Mesendoderm (in vitro differentiated cells): Measurements from ENCODE around the gene INTS15.

Source experiments
- DNase-seq: peaks from one replicate; pipeline ENCODE4 v3.0.0; 2013
- H2AK5ac ChIP-seq: 2 replicates; pipeline ENCODE4 v1.6.1; 2013; ENCODE audit warnings: low read length, inconsistent platforms
- H2BK120ac ChIP-seq: 2 replicates; pipeline ENCODE4 v1.6.1; 2013; ENCODE audit warnings: low read depth, mild to moderate bottlenecking, low read length, moderate library complexity, mixed read lengths
- H2BK15ac ChIP-seq: replicated peaks from 2 replicates; pipeline ENCODE4 v1.6.1; 2013; ENCODE audit warnings: low read depth, mild to moderate bottlenecking, moderate library complexity
- H2BK5ac ChIP-seq: 2 replicates; pipeline ENCODE4 v1.6.1; 2013; ENCODE audit warnings: low read length, inconsistent platforms
- H3K18ac ChIP-seq: 2 replicates; pipeline ENCODE4 v1.6.1; 2013; ENCODE audit warnings: mild to moderate bottlenecking, low read length, mixed read lengths
- H3K23ac ChIP-seq: one replicate; pipeline ENCODE4 v1.6.1; 2013; ENCODE audit warnings: low read length
- H3K27ac ChIP-seq: 2 replicates; pipeline ENCODE4 v1.5.1; 2013; ENCODE audit warnings: low read depth, mild to moderate bottlenecking, inconsistent platforms, low read length, moderate library complexity
- H3K27me3 ChIP-seq: 2 replicates; pipeline ENCODE4 v1.6.1; 2013; ENCODE audit warnings: low read length, control low read depth, mild to moderate bottlenecking, inconsistent platforms; ENCODE audit not compliant: insufficient read depth, poor library complexity
- H3K36me3 ChIP-seq: 2 replicates; pipeline ENCODE4 v1.6.1; 2013; ENCODE audit warnings: low read length, inconsistent platforms; ENCODE audit not compliant: control insufficient read depth, insufficient read depth
- H3K4ac ChIP-seq: one replicate; pipeline ENCODE4 v1.6.1; 2013; ENCODE audit warnings: low read depth, mild to moderate bottlenecking, low read length, moderate library complexity
- H3K4me1 ChIP-seq: 2 replicates; pipeline ENCODE4 v1.6.1; 2013; ENCODE audit warnings: low read depth, low read length, inconsistent platforms; ENCODE audit not compliant: control insufficient read depth
- H3K4me2 ChIP-seq: 2 replicates; pipeline ENCODE4 v1.6.1; 2013; ENCODE audit warnings: low read length
- H3K4me3 ChIP-seq: 2 replicates; pipeline ENCODE4 v1.5.1; 2013; ENCODE audit warnings: mild to moderate bottlenecking, low read length
- H3K56ac ChIP-seq: one replicate; pipeline ENCODE4 v1.6.1; 2013; ENCODE audit warnings: low read length
- H3K79me1 ChIP-seq: 2 replicates; pipeline ENCODE4 v1.6.1; 2013; ENCODE audit warnings: low read length, inconsistent platforms
- H3K79me2 ChIP-seq: 2 replicates; pipeline ENCODE4 v1.6.1; 2013; ENCODE audit warnings: mild to moderate bottlenecking, low read length; ENCODE audit not compliant: control insufficient read depth, insufficient read depth
- H3K9ac ChIP-seq: 2 replicates; pipeline ENCODE4 v1.6.1; 2013; ENCODE audit warnings: low read length, inconsistent platforms
- H4K5ac ChIP-seq: one replicate; pipeline ENCODE4 v1.6.1; 2013; ENCODE audit warnings: low read length
- H4K8ac ChIP-seq: one replicate; pipeline ENCODE4 v1.6.1; 2013; ENCODE audit warnings: low read depth, mild to moderate bottlenecking, control low read depth, low read length, moderate library complexity
- WGBS: extraction: QIAGEN DNeasy Blood & Tissue Kit; methylation state at CpG from one replicate; pipeline ENCODE4 v1.1.7; 2013; ENCODE audit warnings: low lambda C conversion rate, missing lambda C conversion rate; ENCODE audit not compliant: insufficient coverage; ENCODE audit errors: extremely low coverage; 5-methylcytosine and 5-hydroxymethylcytosine counted together

The INTS15 gene

DNA sequence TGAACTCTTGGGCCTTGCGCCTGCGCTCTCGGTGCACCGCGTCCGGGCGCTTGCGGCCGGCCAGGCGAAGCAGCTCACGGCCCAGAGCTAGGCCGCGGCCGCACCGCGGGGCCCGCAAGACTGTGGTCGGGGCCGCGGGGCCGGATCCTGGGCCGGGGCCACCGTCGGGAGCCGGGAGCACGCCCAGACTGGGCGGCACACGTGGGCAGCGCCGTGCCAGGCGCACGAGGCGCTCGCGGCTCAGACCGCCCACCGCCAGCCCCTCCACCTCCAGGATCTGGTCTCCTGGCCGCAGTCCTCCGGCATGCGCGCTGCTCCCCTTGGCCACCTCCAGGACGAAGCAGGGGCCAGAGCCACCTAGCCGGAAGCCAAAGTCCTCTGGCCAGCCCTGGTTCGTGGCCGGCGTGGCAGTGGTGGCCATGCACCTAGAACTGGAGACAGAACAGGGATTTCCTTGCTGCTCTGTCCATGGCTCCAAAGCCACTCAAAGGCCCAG is 38.8 kb upstream of the INTS15 start, which contains the start of gene GRID2IP:
GRID2IP (minus strand) TSS at position 446 of the 496 bp plus-strand sequence; CDS start at position 421, 25 bp downstream.
- no peak within 1 kb of the TSS for H2BK15ac ChIP-seq
- H3K4me1 ChIP-seq, result no peaks in the 10 kb centered on the region
- H3K4ac ChIP-seq, result no peak within 1 kb of the TSS
- H3K4me3 ChIP-seq, result no peak within 1 kb of the TSS
- H3K56ac ChIP-seq, result no peak within 1 kb of the TSS
- H4K8ac ChIP-seq, result no peak within 1 kb of the TSS
- no peak within 1 kb of the TSS for H3K23ac ChIP-seq
- H2BK5ac ChIP-seq, result no peak within 1 kb of the TSS
- no peak within 1 kb of the TSS for H3K9ac ChIP-seq
- no peak within 1 kb of the TSS for H4K5ac ChIP-seq
- DNase-seq, result no peak
- no CpG with 5 or more reads among the region's 46 CpGs for WGBS
- H3K27ac ChIP-seq, result no peak within 1 kb of the TSS
- no peaks in the 10 kb centered on the region for H3K27me3 ChIP-seq
- H3K79me2 ChIP-seq, result no peaks in the 10 kb centered on the region
- H3K36me3 ChIP-seq, result no peaks in the 10 kb centered on the region
- H3K18ac ChIP-seq, result no peak within 1 kb of the TSS
- no peak within 1 kb of the TSS for H2BK120ac ChIP-seq
- no peak within 1 kb of the TSS for H2AK5ac ChIP-seq
- H3K4me2 ChIP-seq, result no peak within 1 kb of the TSS
- no peaks in the 10 kb centered on the region for H3K79me1 ChIP-seq

- H3K4me1 ChIP-seq, result no peaks in the 10 kb centered on the region
- H3K79me2 ChIP-seq, result no peaks in the 10 kb centered on the region
- no peak overlapping the region for H2BK120ac ChIP-seq
Measured at GRCh38 chr7:6553448-6554044, 36.3 kb upstream of the INTS15 start.

DNA sequence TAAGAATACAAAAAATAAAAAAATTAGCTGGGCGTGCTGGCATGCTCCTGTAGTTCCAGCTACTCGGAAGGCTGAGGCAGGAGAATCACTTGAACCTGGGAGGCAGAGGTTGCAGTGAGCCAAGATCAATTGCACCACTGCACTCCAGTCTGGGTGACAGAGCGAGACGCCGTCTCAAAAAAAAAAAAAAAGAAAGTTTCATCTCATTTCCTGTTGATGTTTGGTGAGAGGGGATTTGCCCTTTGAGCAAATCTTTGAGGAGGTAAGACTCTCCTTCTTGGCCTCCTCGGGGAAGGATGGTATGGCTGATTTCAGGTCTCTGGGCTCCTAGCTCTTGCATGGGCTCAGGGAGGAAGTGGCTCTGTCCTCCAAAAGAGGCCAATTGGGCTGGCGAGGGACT is 35.0 kb upstream of the INTS15 start:
- no peak overlapping the region for H2AK5ac ChIP-seq
- no CpG with 5 or more reads among the region's 7 CpGs for WGBS
- H2BK120ac ChIP-seq, result no peak overlapping the region
- H2BK5ac ChIP-seq, result no peak overlapping the region
- H3K79me2 ChIP-seq, result no peaks in the 10 kb centered on the region
- no peak overlapping the region for H3K27ac ChIP-seq
- H3K36me3 ChIP-seq, result no peaks in the 10 kb centered on the region
- no peak overlapping the region for H3K4me2 ChIP-seq
- no peak overlapping the region for H3K18ac ChIP-seq
- H3K27me3 ChIP-seq, result no peaks in the 10 kb centered on the region
- H3K79me1 ChIP-seq, result no peaks in the 10 kb centered on the region
- H4K5ac ChIP-seq, result no peak overlapping the region
- no peak overlapping the region for H3K4me3 ChIP-seq
- no peak overlapping the region for H4K8ac ChIP-seq
- no peak overlapping the region for H3K56ac ChIP-seq
- no peak overlapping the region for H2BK15ac ChIP-seq
- no peak for DNase-seq
- H3K4me1 ChIP-seq, result no peaks in the 10 kb centered on the region
- no peak overlapping the region for H3K4ac ChIP-seq
- H3K9ac ChIP-seq, result no peak overlapping the region
- no peak overlapping the region for H3K23ac ChIP-seq

More at GRCh38 chr7:6553448-6554044, 36.3 kb upstream of the INTS15 start:
- no peak for DNase-seq
- Histone ChIP-seq H3K4me3 (no peak overlapping the region), H3K18ac (no peak overlapping the region), H4K5ac (no peak overlapping the region), H3K36me3 (no peaks in the 10 kb centered on the region), H2BK5ac (no peak overlapping the region), H2AK5ac (no peak overlapping the region), H3K4me2 (no peak overlapping the region), H4K8ac (no peak overlapping the region), H3K4ac (no peak overlapping the region), H3K27ac (no peak overlapping the region), H3K79me1 (no peaks in the 10 kb centered on the region), H3K23ac (no peak overlapping the region), H3K27me3 (no peaks in the 10 kb centered on the region), H2BK15ac (no peak overlapping the region), H3K56ac (no peak overlapping the region), H3K9ac (no peak overlapping the region)
- WGBS, result no CpG with 5 or more reads among the region's 7 CpGs

DNA sequence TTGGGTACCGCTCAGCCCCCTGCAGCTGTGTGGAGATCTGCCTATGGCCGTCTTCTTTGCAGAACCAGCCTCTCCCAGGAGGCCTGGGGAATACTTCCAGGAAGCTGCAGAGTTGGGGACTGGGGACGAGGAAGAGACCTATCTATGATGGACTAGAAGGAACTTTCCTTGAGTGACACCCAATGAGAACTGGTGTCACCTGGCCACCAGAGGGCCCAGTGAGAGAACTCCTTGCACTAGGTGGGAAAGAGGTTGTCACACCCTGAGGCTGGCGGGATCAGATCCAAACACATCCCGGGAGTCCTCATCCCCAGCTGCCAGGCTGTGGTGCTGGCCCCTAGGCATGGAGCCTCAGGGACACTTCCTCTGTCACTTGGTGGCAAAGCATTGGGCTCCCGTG is 33.6 kb upstream of the INTS15 start:
- no peak overlapping the region for H3K9ac ChIP-seq

GRCh38 chr7:6558837-6559236 is 31.0 kb upstream of the INTS15 start:
- Histone ChIP-seq H2AK5ac (no peak overlapping the region), H3K4me1 (no peaks in the 10 kb centered on the region), H3K9ac (no peak overlapping the region), H3K4me3 (no peak overlapping the region), H2BK120ac (no peak overlapping the region), H3K79me1 (no peaks in the 10 kb centered on the region), H3K27ac (no peak overlapping the region), H4K5ac (no peak overlapping the region), H3K27me3 (no peaks in the 10 kb centered on the region), H3K56ac (no peak overlapping the region), H3K36me3 (no peaks in the 10 kb centered on the region), H3K79me2 (no peaks in the 10 kb centered on the region), H4K8ac (no peak overlapping the region), H2BK5ac (no peak overlapping the region), H3K4me2 (no peak overlapping the region), H3K4ac (no peak overlapping the region), H3K18ac (no peak overlapping the region), H3K23ac (no peak overlapping the region), H2BK15ac (no peak overlapping the region)
- peak; percentile 89 for DNase-seq
- no CpG with 5 or more reads among the region's 6 CpGs for WGBS

More for the DNA sequence above, 33.6 kb upstream of the INTS15 start:
- H3K79me2 ChIP-seq, result no peaks in the 10 kb centered on the region
- no peak overlapping the region for H3K4ac ChIP-seq
- no peaks in the 10 kb centered on the region for H3K4me1 ChIP-seq
- no peak overlapping the region for H3K18ac ChIP-seq
- H4K5ac ChIP-seq, result no peak overlapping the region
- no peaks in the 10 kb centered on the region for H3K79me1 ChIP-seq
- no peak overlapping the region for H2BK120ac ChIP-seq
- peak; percentile 68 for DNase-seq
- H3K56ac ChIP-seq, result no peak overlapping the region
- no peak overlapping the region for H3K4me2 ChIP-seq
- H2BK5ac ChIP-seq, result no peak overlapping the region
- no peak overlapping the region for H3K23ac ChIP-seq
- WGBS, result no CpG with 5 or more reads among the region's 6 CpGs
- no peak overlapping the region for H2AK5ac ChIP-seq
- no peaks in the 10 kb centered on the region for H3K36me3 ChIP-seq
- no peak overlapping the region for H4K8ac ChIP-seq
- H3K27me3 ChIP-seq, result no peaks in the 10 kb centered on the region
- H3K4me3 ChIP-seq, result no peak overlapping the region
- no peak overlapping the region for H3K27ac ChIP-seq
- no peak overlapping the region for H2BK15ac ChIP-seq

GRCh38 chr7:6559896-6560295 is 29.9 kb upstream of the INTS15 start:
- H2BK15ac ChIP-seq, result no peak overlapping the region
- H3K27ac ChIP-seq, result no peak overlapping the region
- no peak overlapping the region for H2AK5ac ChIP-seq
- H3K79me2 ChIP-seq, result no peaks in the 10 kb centered on the region
- peak overlapping the region; percentile 10 for H3K56ac ChIP-seq
- no peak overlapping the region for H3K4me3 ChIP-seq
- H3K27me3 ChIP-seq, result no peaks in the 10 kb centered on the region
- no CpG with 5 or more reads among the region's 3 CpGs for WGBS
- no peak overlapping the region for H2BK120ac ChIP-seq
- DNase-seq, result no peak
- no peak overlapping the region for H3K23ac ChIP-seq
- no peak overlapping the region for H3K9ac ChIP-seq
- no peaks in the 10 kb centered on the region for H3K4me1 ChIP-seq
- H2BK5ac ChIP-seq, result no peak overlapping the region
- no peak overlapping the region for H3K18ac ChIP-seq
- no peaks in the 10 kb centered on the region for H3K36me3 ChIP-seq
- H4K5ac ChIP-seq, result no peak overlapping the region
- no peaks in the 10 kb centered on the region for H3K79me1 ChIP-seq
- H4K8ac ChIP-seq, result no peak overlapping the region
- H3K4me2 ChIP-seq, result no peak overlapping the region
- H3K4ac ChIP-seq, result no peak overlapping the region
